Panc1 (cell line): ENCODE results near the gene CEP55.

Source experiments
- CTCF ChIP-seq: fragments of 450-650 bp; IDR thresholded peaks from 2 replicates; pipeline ENCODE4 v1.5.1; 2017; ENCODE audit warnings: mild to moderate bottlenecking
- REST ChIP-seq, 2 experiments: IDR thresholded peaks; 2 replicates each; pipeline ENCODE4 v1.6.1; 2011 to 2012; ENCODE audit warnings: low read depth in 2 of 2, control low read depth in 1 of 2, low read length in 1 of 2, mild to moderate bottlenecking in 1 of 2, moderate library complexity in 1 of 2; ENCODE audit not compliant: insufficient read depth in 1 of 2

GRCh38 chr10:93552780-93553179, 56.4 kb downstream of the CEP55 start:
- no peak for TF ChIP-seq CTCF
- no peak for TF ChIP-seq REST (IDR thresholded peaks at IDR 0.05; ENCODE audit: insufficient read depth in 1 of 2, low read depth in 2 of 2, low read length in 1 of 2)
